Brain microvascular endothelial cell (primary cell): ENCODE measurements around the gene ITPKA.

ENCODE experiments used
- DNase-seq: peaks from one replicate; pipeline ENCODE4 v3.0.0-alpha.2; 2020
- H3K27ac ChIP-seq: fragments of 250-450 bp; sonication (Bioruptor Pico); 2 replicates; pipeline ENCODE4 v1.5.1; 2020; ENCODE audit warnings: mild to moderate bottlenecking, moderate library complexity
- H3K27me3 ChIP-seq: fragments of 250-450 bp; sonication (Bioruptor Pico); replicated peaks from 2 replicates; pipeline ENCODE4 v1.5.1; 2020; ENCODE audit warnings: mild to moderate bottlenecking
- H3K36me3 ChIP-seq: fragments of 250-450 bp; sonication (Bioruptor Pico); replicated peaks from 2 replicates; pipeline ENCODE4 v1.5.1; 2020; ENCODE audit warnings: mild to moderate bottlenecking
- H3K4me3 ChIP-seq: 2 replicates; pipeline ENCODE4 v1.5.1; 2011; ENCODE audit warnings: low read depth, mild to moderate bottlenecking, control low read depth, low read length, moderate library complexity
- CTCF ChIP-seq: IDR thresholded peaks from 2 replicates; pipeline ENCODE4 v1.5.1; 2011; ENCODE audit warnings: low read depth, mild to moderate bottlenecking, moderate library complexity, low read length, control low read depth, inconsistent platforms; ENCODE audit errors: missing control alignments
- in situ Hi-C: cut with HindIII; loops from 2 replicates; pipeline ENCODE4 v1.10.0; 2017; ENCODE audit warnings: low sequenced_read_pairs, low pct_ligation_motif_present

ITPKA gene

GRCh38 chr15:41480396-41481140 is 13.1 kb upstream of the ITPKA start:
- H3K36me3 ChIP-seq: peaks cover 54% of the 10 kb centered on the region
- DNase-seq: no peak
- no peaks in the 10 kb centered on the region for H3K27me3 ChIP-seq
- in situ Hi-C loops: no loop called here
- H3K27ac ChIP-seq: no peak overlapping the region
- TF ChIP-seq CTCF: no peak
- H3K4me3 ChIP-seq: no peak overlapping the region

- H3K27me3 ChIP-seq: no peaks in the 10 kb centered on the region
- peaks cover 40% of the 10 kb centered on the region for H3K36me3 ChIP-seq
- in situ Hi-C loops: no loop called here
- H3K4me3 ChIP-seq: no peak overlapping the region
- no peak for DNase-seq
- no peak for TF ChIP-seq CTCF
- no peak overlapping the region for H3K27ac ChIP-seq
Observed at GRCh38 chr15:41482110-41482877, 11.4 kb upstream of the ITPKA start.

GRCh38 chr15:41483115-41483514 is 10.6 kb upstream of the ITPKA start:
- H3K4me3 ChIP-seq: no peak overlapping the region
- in situ Hi-C loops: no loop called here
- no peaks in the 10 kb centered on the region for H3K27me3 ChIP-seq
- no peak for DNase-seq
- peaks cover 35% of the 10 kb centered on the region for H3K36me3 ChIP-seq
- no peak overlapping the region for H3K27ac ChIP-seq
- no peak for TF ChIP-seq CTCF

GRCh38 chr15:41483519-41483918 is 10.2 kb upstream of the ITPKA start:
- Histone ChIP-seq H3K27me3 (no peaks in the 10 kb centered on the region), H3K4me3 (no peak overlapping the region), H3K27ac (no peak overlapping the region), H3K36me3 (peaks cover 33% of the 10 kb centered on the region)
- DNase-seq: no peak
- no peak for TF ChIP-seq CTCF
- in situ Hi-C loops: no loop called here

GRCh38 chr15:41484937-41485625 is 8.6 kb upstream of the ITPKA start:
- TF ChIP-seq CTCF: no peak
- H3K36me3 ChIP-seq: peaks cover 21% of the 10 kb centered on the region
- H3K27ac ChIP-seq: no peak overlapping the region
- H3K27me3 ChIP-seq: no peaks in the 10 kb centered on the region
- no peak for DNase-seq
- no peak overlapping the region for H3K4me3 ChIP-seq
- in situ Hi-C loops: no loop called here
